Endothelial cell of umbilical vein (primary cell): ENCODE measurements around the gene LEMD3. TPM values are rescaled to one million over a fixed set of nuclear protein-coding genes. Genes with fewer than 3 reads are reported as not detected.

Source experiments
- BruUV-seq: library from RNA; stranded (reverse); fragments of 400-500 nt; replicated peaks from 2 replicates; lab custom pipeline; 2021; lab: Mats Ljungman, UMichigan
- CTCF ChIA-PET: fragments of 300-600, 350-600 bp; sonication (Branson Sonifier 250); formaldehyde crosslinking; loops from one replicate; lab custom pipeline; 2021; ENCODE audit warnings: antibody characterized with exemption, inconsistent platforms; lab: Charles Lee
- POLR2A ChIA-PET: fragments of 300-600, 350-600 bp; sonication (Branson Sonifier 250); formaldehyde crosslinking; loops from one replicate; lab custom pipeline; 2021; ENCODE audit warnings: antibody characterized with exemption, inconsistent platforms; lab: Charles Lee
- DNase-seq: peaks from one replicate; pipeline ENCODE4 v3.0.0-alpha.2; 2011; ENCODE audit warnings: low read depth, low spot score
- FAIRE-seq: peaks from 2 replicates; lab custom pipeline; 2011; peaks lifted over from hg19 to GRCh38; lab: Jason Lieb, UNC
- H2AFZ ChIP-seq: 2 replicates; pipeline ENCODE4 v1.6.0; 2012; ENCODE audit warnings: low read depth, low read length, control low read depth, inconsistent platforms
- H3K27ac ChIP-seq: 2 replicates; pipeline ENCODE4 v1.5.1; 2011; ENCODE audit warnings: low read depth, mild to moderate bottlenecking, control low read depth, low read length, moderate library complexity; ENCODE audit not compliant: insufficient read depth
- H3K27me3 ChIP-seq, 2 experiments: 2 replicates each; pipeline versions ENCODE4 v1.6.0 to v1.6.1; 2011; ENCODE audit warnings: low read length in 2 of 2, mixed read lengths in 1 of 2; ENCODE audit not compliant: control insufficient read depth in 2 of 2, insufficient read depth in 2 of 2
- H3K36me3 ChIP-seq, 2 experiments: 2 replicates in 1 of 2; 3 replicates in 1 of 2; pipeline ENCODE4 v1.5.1; 2011; ENCODE audit warnings: low read length in 2 of 2, mild to moderate bottlenecking in 1 of 2, moderate library complexity in 1 of 2; ENCODE audit not compliant: control insufficient read depth in 2 of 2, insufficient read depth in 2 of 2; ENCODE audit errors: extremely low read depth in 1 of 2
- H3K4me1 ChIP-seq: 3 replicates; pipeline ENCODE4 v1.5.1; 2011; ENCODE audit warnings: mild to moderate bottlenecking, low read length; ENCODE audit not compliant: control insufficient read depth, insufficient read depth; ENCODE audit errors: extremely low read depth
- H3K4me2 ChIP-seq: 2 replicates; pipeline ENCODE4 v1.6.1; 2011; ENCODE audit warnings: low read length, control low read depth, mixed read lengths; ENCODE audit not compliant: insufficient read depth
- H3K4me3 ChIP-seq, 3 experiments: fragments of 200-600 bp in 1 of 3; sonication (generic), shearing (Covaris generic) in 1 of 3; replicated peaks in 1 of 3; 2 replicates each; pipeline ENCODE4 v1.5.1; 2011 to 2016; ENCODE audit warnings: control low read depth in 3 of 3, low read length in 3 of 3, mild to moderate bottlenecking in 2 of 3, inconsistent platforms in 1 of 3, low read depth in 1 of 3, moderate library complexity in 1 of 3; ENCODE audit not compliant: insufficient read depth in 1 of 3
- H3K79me2 ChIP-seq: 2 replicates; pipeline ENCODE4 v1.6.0; 2012; ENCODE audit warnings: low read length, inconsistent platforms; ENCODE audit not compliant: control insufficient read depth, insufficient read depth
- H3K9ac ChIP-seq: replicated peaks from 2 replicates; pipeline ENCODE3; 2011; ENCODE audit warnings: low read length, control low read depth; ENCODE audit not compliant: insufficient read depth; ENCODE audit errors: extremely low read depth
- H3K9me1 ChIP-seq: replicated peaks from 3 replicates; pipeline ENCODE4 v1.6.0; 2011; ENCODE audit warnings: mild to moderate bottlenecking, low read length; ENCODE audit not compliant: control insufficient read depth, insufficient read depth; ENCODE audit errors: extremely low read depth
- H3K9me3 ChIP-seq: replicated peaks from 2 replicates; pipeline ENCODE4 v1.5.1; 2012; ENCODE audit warnings: low read length, inconsistent platforms; ENCODE audit not compliant: control insufficient read depth, insufficient read depth
- H4K20me1 ChIP-seq: replicated peaks from 2 replicates; pipeline ENCODE3; 2011; ENCODE audit warnings: mild to moderate bottlenecking, low read length; ENCODE audit not compliant: control insufficient read depth, insufficient read depth; ENCODE audit errors: extremely low read depth
- CTCF ChIP-seq, 2 donors: IDR thresholded peaks; 1 replicate in 1 of 2; 2 replicates in 1 of 2; pipeline ENCODE4 v1.5.1; 2011; ENCODE audit warnings: low read length in 2 of 2, mild to moderate bottlenecking in 2 of 2, moderate library complexity in 2 of 2, control low read depth in 1 of 2, inconsistent platforms in 1 of 2, low read depth in 1 of 2; ENCODE audit not compliant: insufficient read depth in 1 of 2; ENCODE audit errors: extremely low read depth in 1 of 2
- EZH2 ChIP-seq: IDR thresholded peaks from 2 replicates; pipeline ENCODE4 v1.6.1; 2012; ENCODE audit warnings: borderline replicate concordance, low read depth, mild to moderate bottlenecking, moderate library complexity, low read length, inconsistent platforms; ENCODE audit not compliant: severe bottlenecking
- FOS ChIP-seq: IDR thresholded peaks from 2 replicates; pipeline ENCODE4 v1.6.1; 2011; ENCODE audit warnings: mild to moderate bottlenecking, low read length, moderate library complexity, borderline replicate concordance; ENCODE audit not compliant: insufficient read depth
- GATA2 ChIP-seq: IDR thresholded peaks from 2 replicates; pipeline ENCODE4 v1.7.0; 2011; ENCODE audit warnings: low read depth, mild to moderate bottlenecking, moderate library complexity, mixed read lengths, low read length; ENCODE audit not compliant: insufficient read length, insufficient read depth
- JUN ChIP-seq: IDR thresholded peaks from 2 replicates; pipeline ENCODE4 v1.6.1; 2011; ENCODE audit warnings: borderline replicate concordance, low read depth; ENCODE audit not compliant: insufficient read length, insufficient read depth
- MAX ChIP-seq: IDR thresholded peaks from 2 replicates; pipeline ENCODE4 v1.6.1; 2011; ENCODE audit not compliant: insufficient read depth, insufficient read length
- MYC ChIP-seq: IDR thresholded peaks from one replicate; pipeline ENCODE4 v1.6.1; 2011; ENCODE audit warnings: mild to moderate bottlenecking, low read depth, low read length
- POLR2A ChIP-seq: IDR thresholded peaks from 2 replicates; pipeline ENCODE4 v1.6.1; 2012; ENCODE audit warnings: low read depth, mild to moderate bottlenecking, control low read depth, low read length
- POLR2AphosphoS5 ChIP-seq: IDR thresholded peaks from 2 replicates; pipeline ENCODE4 v1.6.1; 2012; ENCODE audit warnings: low read depth, mild to moderate bottlenecking, control low read depth, low read length, moderate library complexity; ENCODE audit not compliant: insufficient read depth
- dilution Hi-C: fragments of 300-500 bp; cut with MboI; formaldehyde crosslinking; loops from one replicate; pipeline ENCODE4 v1.15.0; 2019; ENCODE audit warnings: low sequenced_read_pairs; ENCODE audit not compliant: extremely low pct_ligation_motif_present
- intact Hi-C: fragments of 100-400 bp; cut with micrococcal nuclease; formaldehyde crosslinking; loops from one replicate; pipeline ENCODE4 v1.10.0; 2022
- polyA plus RNA-seq, 4 experiments: library from polyadenylated mRNA; depleted of rRNA in 3 of 4; stranded (reverse) in 3 of 4; unstranded in 1 of 4; fragments of >200 nt; gene quantifications; 2 replicates each; pipeline versions ENCODE4 v1.2.1 to v1.2.3, GENCODE V29; 2011 to 2012; ENCODE audit warnings: missing spikeins in 1 of 4
- total RNA-seq: library from RNA; stranded (reverse); gene quantifications from 2 replicates; pipeline ENCODE4 v1.2.3, GENCODE V29; 2021

The LEMD3 gene
- total and polyA plus RNA-seq, 2 donors (not counting 3 experiments of a cell fraction or from before 2014, with no cell fraction given), result 7.4 to 24.2 TPM

GRCh38 chr12:65121049-65121955 lies 48.1 kb upstream of the LEMD3 start, which contains the start of gene WIF1:
Gene WIF1, minus strand, starts transcription at chr12:65121305. Its CDS starts 114 bp downstream, at chr12:65121191.
- Histone ChIP-seq H4K20me1 (no peaks in the 10 kb centered on the region), H3K27ac (no peak within 1 kb of the TSS), H3K9ac (no peak within 1 kb of the TSS), H3K4me3 (peak within 1 kb of the TSS; percentile 12 to 21 (median 13)), H3K36me3 (no peaks in the 10 kb centered on the region), H2AFZ (peak within 1 kb of the TSS; percentile 90), H3K79me2 (no peaks in the 10 kb centered on the region), H3K4me1 (peaks cover 2% of the 10 kb centered on the region), H3K9me3 (no peaks in the 10 kb centered on the region), H3K4me2 (peak within 1 kb of the TSS; percentile 62), H3K9me1 (no peaks in the 10 kb centered on the region), H3K27me3 (peaks cover 36 to 67% of the 10 kb centered on the region in 2 experiments)
- TF ChIP-seq POLR2A, result no peak
- TF ChIP-seq POLR2AphosphoS5, result no peak
- no peak for TF ChIP-seq MYC
- no peak for TF ChIP-seq GATA2
- peak; percentile 79 for TF ChIP-seq EZH2
- peak; percentile 59 to 69 for TF ChIP-seq CTCF (IDR thresholded peaks at IDR 0.05; ENCODE audit: extremely low read depth in 1 of 2, insufficient read depth in 1 of 2, low read depth in 1 of 2, low read length in 2 of 2)
- TF ChIP-seq MAX, result no peak
- no peak for TF ChIP-seq FOS
- no peak for TF ChIP-seq JUN
- intact Hi-C loops (loop anchor here (1.0 to 5.0 kb wide), 2 partner anchors 51 to 111 kb away; no protein-coding TSS in a partner anchor), dilution Hi-C loops (no loop called here)
- ChIA-PET POLR2A (no interaction called here), CTCF (interaction anchor here (1.1 to 4.6 kb wide), 14 partner anchors 9 to 320 kb away, joined by 3 to 60 read pairs (median 4); no protein-coding TSS in a partner anchor)
- no peak for FAIRE-seq
- peak; percentile 22 for DNase-seq
- no TSS peak for BruUV-seq
